DOHH2 (cell line): ENCODE measurements around the gene VGLL4.

Experiments
- H3F3A ChIP-seq: fragments of 200-600 bp; sonication (generic), shearing (Covaris generic); 2 replicates; pipeline ENCODE4 v1.6.0; 2016; ENCODE audit warnings: antibody characterized with exemption, mild to moderate bottlenecking; ENCODE audit not compliant: control insufficient read depth, insufficient read depth
- H3K27ac ChIP-seq: fragments of 200-600 bp; sonication (generic); 2 replicates; pipeline ENCODE4 v1.5.1; 2014; ENCODE audit warnings: low read depth, mild to moderate bottlenecking, low read length, moderate library complexity
- H3K27me3 ChIP-seq: fragments of 200-600 bp; sonication (generic); 2 replicates; pipeline ENCODE4 v1.6.1; 2014; ENCODE audit warnings: mild to moderate bottlenecking, low read length, mixed read lengths; ENCODE audit not compliant: control insufficient read depth
- H3K36me3 ChIP-seq: fragments of 200-600 bp; sonication (generic); 2 replicates; pipeline ENCODE4 v1.6.1; 2014; ENCODE audit warnings: mild to moderate bottlenecking, low read length, moderate library complexity, mixed read lengths; ENCODE audit not compliant: control insufficient read depth
- H3K4me1 ChIP-seq: fragments of 200-600 bp; sonication (generic); 2 replicates; pipeline ENCODE4 v1.6.1; 2014; ENCODE audit warnings: mild to moderate bottlenecking, low read length, mixed read lengths; ENCODE audit not compliant: control insufficient read depth
- H3K4me2 ChIP-seq: fragments of 200-600 bp; sonication (generic); 2 replicates; pipeline ENCODE4 v1.6.0; 2014; ENCODE audit warnings: mild to moderate bottlenecking, low read length, moderate library complexity
- H3K4me3 ChIP-seq: fragments of 200-600 bp; sonication (generic); 2 replicates; pipeline ENCODE4 v1.5.1; 2014; ENCODE audit warnings: mild to moderate bottlenecking, low read length, mixed read lengths
- H3K79me2 ChIP-seq: fragments of 200-600 bp; sonication (generic); 2 replicates; pipeline ENCODE4 v1.6.1; 2014; ENCODE audit warnings: mild to moderate bottlenecking, low read length, mixed read lengths; ENCODE audit not compliant: control insufficient read depth
- H3K9me2 ChIP-seq: fragments of 200-600 bp; sonication (generic); replicated peaks from 2 replicates; pipeline ENCODE4 v1.6.1; 2014; ENCODE audit warnings: mild to moderate bottlenecking, low read length, mixed read lengths; ENCODE audit not compliant: control insufficient read depth
- H3K9me3 ChIP-seq: fragments of 200-600 bp; sonication (generic); 2 replicates; pipeline ENCODE4 v1.6.1; 2014; ENCODE audit warnings: antibody characterized with exemption, low read length, mixed read lengths; ENCODE audit not compliant: control insufficient read depth, insufficient read depth
- H4K20me1 ChIP-seq: fragments of 200-600 bp; sonication (generic); 2 replicates; pipeline ENCODE4 v1.6.0; 2014; ENCODE audit warnings: low read depth, mild to moderate bottlenecking, antibody characterized with exemption, low read length, moderate library complexity; ENCODE audit not compliant: control insufficient read depth, insufficient read depth
- EZH2phosphoT487 ChIP-seq: fragments of 200-600 bp; sonication (generic); IDR thresholded peaks from 2 replicates; pipeline ENCODE4 v1.6.1; 2017; ENCODE audit warnings: borderline replicate concordance, mild to moderate bottlenecking, antibody characterized with exemption, low read length, moderate library complexity, mixed read lengths
- TF ChIP-seq, protein P1 (sequence below): fragments of 200-600 bp; sonication (generic); IDR thresholded peaks from one replicate; pipeline ENCODE4 v1.5.1; 2014; ENCODE audit warnings: antibody characterized with exemption, mild to moderate bottlenecking, low read depth, low read length; ENCODE audit not compliant: poor library complexity, severe bottlenecking

The VGLL4 gene

DNA sequence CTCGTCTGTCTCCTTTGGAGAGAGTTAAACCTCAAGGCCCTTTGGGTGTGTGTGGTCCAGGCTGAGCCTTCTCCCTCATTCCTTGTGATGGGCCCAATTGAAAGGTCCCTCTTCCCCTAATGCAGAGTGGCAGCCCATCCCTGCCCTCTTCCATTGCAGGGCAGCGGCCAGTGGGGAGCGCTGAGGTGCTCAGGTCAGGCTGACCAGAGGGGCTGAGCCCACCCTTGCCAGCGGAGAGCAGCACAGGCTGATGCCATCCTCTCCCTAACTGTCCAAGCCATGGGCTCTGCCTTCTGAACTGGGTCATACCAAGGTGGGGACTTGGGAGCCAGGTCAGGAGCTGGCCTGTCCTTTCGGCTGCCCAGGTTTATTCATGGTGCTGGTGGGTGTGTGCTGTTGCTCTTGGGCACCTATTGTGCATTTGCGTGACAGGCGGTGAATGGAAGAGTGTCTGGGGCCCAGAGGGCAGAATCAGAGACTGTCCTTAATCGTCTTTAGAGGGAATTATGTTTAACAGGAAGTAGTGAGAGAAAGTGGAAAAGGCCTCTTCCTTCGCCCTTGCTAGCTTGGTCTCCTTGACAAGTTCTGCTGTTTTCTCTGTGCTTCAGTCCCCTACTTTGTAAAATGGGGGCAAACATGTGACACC is 96.9 kb downstream of the VGLL4 start:
- Histone ChIP-seq H3K27ac (no peak overlapping the region), H3K4me1 (peaks cover 28% of the 10 kb centered on the region), H4K20me1 (no peaks in the 10 kb centered on the region), H3K9me3 (no peaks in the 10 kb centered on the region), H3K4me3 (no peak overlapping the region), H3F3A (peaks cover 11% of the 10 kb centered on the region; the same call in 1 of the 2 replicates), H3K27me3 (no peaks in the 10 kb centered on the region), H3K36me3 (no peaks in the 10 kb centered on the region), H3K79me2 (no peaks in the 10 kb centered on the region), H3K9me2 (no peaks in the 10 kb centered on the region), H3K4me2 (no peak overlapping the region)
- TF ChIP-seq, protein P1, sequence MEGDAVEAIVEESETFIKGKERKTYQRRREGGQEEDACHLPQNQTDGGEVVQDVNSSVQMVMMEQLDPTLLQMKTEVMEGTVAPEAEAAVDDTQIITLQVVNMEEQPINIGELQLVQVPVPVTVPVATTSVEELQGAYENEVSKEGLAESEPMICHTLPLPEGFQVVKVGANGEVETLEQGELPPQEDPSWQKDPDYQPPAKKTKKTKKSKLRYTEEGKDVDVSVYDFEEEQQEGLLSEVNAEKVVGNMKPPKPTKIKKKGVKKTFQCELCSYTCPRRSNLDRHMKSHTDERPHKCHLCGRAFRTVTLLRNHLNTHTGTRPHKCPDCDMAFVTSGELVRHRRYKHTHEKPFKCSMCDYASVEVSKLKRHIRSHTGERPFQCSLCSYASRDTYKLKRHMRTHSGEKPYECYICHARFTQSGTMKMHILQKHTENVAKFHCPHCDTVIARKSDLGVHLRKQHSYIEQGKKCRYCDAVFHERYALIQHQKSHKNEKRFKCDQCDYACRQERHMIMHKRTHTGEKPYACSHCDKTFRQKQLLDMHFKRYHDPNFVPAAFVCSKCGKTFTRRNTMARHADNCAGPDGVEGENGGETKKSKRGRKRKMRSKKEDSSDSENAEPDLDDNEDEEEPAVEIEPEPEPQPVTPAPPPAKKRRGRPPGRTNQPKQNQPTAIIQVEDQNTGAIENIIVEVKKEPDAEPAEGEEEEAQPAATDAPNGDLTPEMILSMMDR = no peak
- TF ChIP-seq EZH2phosphoT487 = no peak

DNA sequence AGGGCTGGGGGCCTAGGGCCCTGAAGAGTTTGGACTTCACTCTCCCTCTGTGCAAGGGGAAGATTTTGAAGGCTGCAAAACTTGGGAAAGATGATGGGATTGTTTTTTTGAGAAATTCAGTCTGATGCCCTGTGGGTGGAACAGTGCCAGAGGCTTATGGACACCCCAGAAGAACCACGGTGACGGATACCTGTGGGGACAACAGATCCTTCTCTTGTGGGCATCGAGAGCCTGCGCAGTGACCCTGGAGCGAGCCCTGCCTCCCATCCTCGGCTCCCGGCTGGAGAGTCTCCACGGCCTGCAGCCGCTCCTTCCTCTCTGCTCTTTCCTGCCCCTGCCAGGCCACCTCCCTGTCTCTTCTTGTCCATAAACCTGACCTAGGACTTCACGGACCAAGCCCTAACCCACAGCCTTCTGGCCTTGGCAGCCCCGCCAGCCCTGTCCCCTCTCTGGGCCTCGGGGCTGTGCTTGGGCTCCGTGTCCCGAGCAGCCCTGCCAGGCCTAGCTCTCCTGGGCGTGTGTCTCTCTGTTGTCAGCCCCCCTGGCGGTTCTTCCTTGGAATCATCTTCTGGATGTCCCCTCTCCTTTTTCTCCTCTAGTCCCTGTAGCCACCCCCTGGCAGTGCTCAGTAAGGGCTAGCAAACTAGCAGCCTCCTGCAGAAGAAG is 98.4 kb downstream of the VGLL4 start:
- H3K9me3 ChIP-seq = no peaks in the 10 kb centered on the region
- H3K4me2 ChIP-seq = no peak overlapping the region
- H3K4me1 ChIP-seq = peaks cover 19% of the 10 kb centered on the region
- H3K79me2 ChIP-seq = no peaks in the 10 kb centered on the region
- H3F3A ChIP-seq = peaks cover 5% of the 10 kb centered on the region; the same call in 1 of the 2 replicates
- no peaks in the 10 kb centered on the region for H3K27me3 ChIP-seq
- no peaks in the 10 kb centered on the region for H4K20me1 ChIP-seq
- H3K4me3 ChIP-seq = no peak overlapping the region
- TF ChIP-seq EZH2phosphoT487 = no peak
- TF ChIP-seq, protein P1 = no peak
- H3K36me3 ChIP-seq = no peaks in the 10 kb centered on the region
- no peak overlapping the region for H3K27ac ChIP-seq
- no peaks in the 10 kb centered on the region for H3K9me2 ChIP-seq

DNA sequence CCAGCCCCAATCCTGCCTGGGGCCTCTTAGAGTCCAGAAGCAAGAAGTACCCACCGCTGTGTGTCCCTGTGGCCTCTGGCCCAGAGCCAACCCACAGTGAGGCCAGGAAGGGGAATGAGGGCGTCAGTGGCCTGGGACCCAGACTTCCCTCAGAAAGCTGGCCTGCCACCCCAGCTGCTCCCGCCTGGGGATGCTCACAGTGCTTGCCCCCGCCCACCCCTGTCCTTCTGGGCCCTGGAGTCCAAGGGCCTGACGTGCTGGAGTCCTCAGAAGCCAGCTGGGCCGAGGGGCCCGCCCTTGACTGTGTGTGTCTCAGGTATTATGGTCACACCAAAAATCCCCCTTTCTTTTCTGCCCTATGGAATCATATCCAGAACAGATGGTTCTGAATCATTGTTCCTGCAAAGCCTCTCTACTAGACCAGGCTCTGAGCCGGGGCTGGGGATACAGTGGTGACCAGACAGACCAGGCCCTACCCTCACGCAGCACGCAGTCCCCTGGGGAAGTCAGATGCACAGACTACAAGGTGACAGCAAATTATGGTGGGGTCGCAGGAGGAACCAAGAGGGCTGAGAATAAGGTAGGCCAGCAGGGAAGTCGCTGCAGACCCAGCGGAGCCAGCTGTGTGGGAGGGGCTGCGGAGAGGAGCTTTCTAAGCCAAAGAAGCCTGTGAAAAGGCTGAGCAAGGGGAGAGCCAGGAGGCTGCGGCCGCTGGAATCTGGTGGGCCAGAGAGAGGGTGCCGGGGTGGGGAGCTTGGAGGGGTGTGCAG is 99.1 kb downstream of the VGLL4 start:
- no peak overlapping the region for H3K4me2 ChIP-seq
- H3K9me2 ChIP-seq = no peaks in the 10 kb centered on the region
- H3K9me3 ChIP-seq = no peaks in the 10 kb centered on the region
- no peaks in the 10 kb centered on the region for H4K20me1 ChIP-seq
- peaks cover 3% of the 10 kb centered on the region; the same call in 1 of the 2 replicates for H3F3A ChIP-seq
- no peaks in the 10 kb centered on the region for H3K27me3 ChIP-seq
- no peaks in the 10 kb centered on the region for H3K79me2 ChIP-seq
- H3K36me3 ChIP-seq = no peaks in the 10 kb centered on the region
- H3K4me3 ChIP-seq = no peak overlapping the region
- H3K27ac ChIP-seq = no peak overlapping the region
- peaks cover 12% of the 10 kb centered on the region for H3K4me1 ChIP-seq
- TF ChIP-seq EZH2phosphoT487 = no peak
- TF ChIP-seq, protein P1 = no peak
